GM12864 (cell line): ENCODE measurements around the gene MT1HL1.

ENCODE experiments used
- DNase-seq: peaks from one replicate; pipeline ENCODE4 v3.0.0-alpha.2; 2011; ENCODE audit warnings: low read depth
- H3K4me3 ChIP-seq: 2 replicates; pipeline ENCODE4 v1.5.1; 2011; ENCODE audit warnings: mild to moderate bottlenecking, low read depth, low read length, control low read depth
- TF ChIP-seq, protein P1 (sequence below): IDR thresholded peaks from 2 replicates; pipeline ENCODE4 v1.5.1; 2011; ENCODE audit warnings: low read depth, mild to moderate bottlenecking, moderate library complexity, low read length, control low read depth, inconsistent platforms; ENCODE audit errors: missing control alignments

Gene MT1HL1

DNA sequence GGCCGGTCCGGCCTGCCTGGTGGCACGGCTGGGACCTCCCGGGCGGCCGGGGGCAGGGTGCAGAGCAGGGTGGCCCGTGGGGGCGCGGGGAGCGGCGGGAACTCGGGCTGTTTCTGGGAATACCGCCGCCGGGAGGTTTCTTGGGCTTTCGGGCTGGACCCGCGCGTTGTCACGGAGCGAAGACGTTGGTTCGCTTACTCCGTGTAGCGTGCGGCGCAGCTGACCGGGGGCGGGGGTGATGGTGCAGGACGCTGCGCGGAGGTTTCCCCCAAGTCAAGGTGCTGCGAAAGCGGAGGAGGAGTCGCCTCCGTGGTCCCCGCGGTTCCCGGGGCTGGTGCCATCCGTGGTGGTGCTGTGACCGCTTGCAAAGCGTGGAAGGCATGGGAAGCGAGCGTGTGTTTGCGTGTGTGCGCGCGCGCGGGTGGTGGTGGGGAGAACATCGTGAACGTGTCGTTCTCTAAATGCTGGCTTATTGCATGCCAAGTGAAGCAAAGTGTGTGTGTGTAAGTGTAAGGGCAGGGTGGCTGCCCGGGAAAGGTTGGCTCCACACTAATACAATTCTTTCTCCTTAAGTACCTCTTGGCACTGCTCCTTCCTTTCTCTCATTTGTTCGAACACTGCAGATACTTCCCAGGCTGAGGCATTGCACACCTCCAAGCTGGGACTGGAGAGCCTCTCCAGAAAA, 38.8 kb upstream of the MT1HL1 start:
- DNase-seq, result no peak
- TF ChIP-seq, protein P1, sequence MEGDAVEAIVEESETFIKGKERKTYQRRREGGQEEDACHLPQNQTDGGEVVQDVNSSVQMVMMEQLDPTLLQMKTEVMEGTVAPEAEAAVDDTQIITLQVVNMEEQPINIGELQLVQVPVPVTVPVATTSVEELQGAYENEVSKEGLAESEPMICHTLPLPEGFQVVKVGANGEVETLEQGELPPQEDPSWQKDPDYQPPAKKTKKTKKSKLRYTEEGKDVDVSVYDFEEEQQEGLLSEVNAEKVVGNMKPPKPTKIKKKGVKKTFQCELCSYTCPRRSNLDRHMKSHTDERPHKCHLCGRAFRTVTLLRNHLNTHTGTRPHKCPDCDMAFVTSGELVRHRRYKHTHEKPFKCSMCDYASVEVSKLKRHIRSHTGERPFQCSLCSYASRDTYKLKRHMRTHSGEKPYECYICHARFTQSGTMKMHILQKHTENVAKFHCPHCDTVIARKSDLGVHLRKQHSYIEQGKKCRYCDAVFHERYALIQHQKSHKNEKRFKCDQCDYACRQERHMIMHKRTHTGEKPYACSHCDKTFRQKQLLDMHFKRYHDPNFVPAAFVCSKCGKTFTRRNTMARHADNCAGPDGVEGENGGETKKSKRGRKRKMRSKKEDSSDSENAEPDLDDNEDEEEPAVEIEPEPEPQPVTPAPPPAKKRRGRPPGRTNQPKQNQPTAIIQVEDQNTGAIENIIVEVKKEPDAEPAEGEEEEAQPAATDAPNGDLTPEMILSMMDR, result no peak
- no peak overlapping the region for H3K4me3 ChIP-seq

DNA sequence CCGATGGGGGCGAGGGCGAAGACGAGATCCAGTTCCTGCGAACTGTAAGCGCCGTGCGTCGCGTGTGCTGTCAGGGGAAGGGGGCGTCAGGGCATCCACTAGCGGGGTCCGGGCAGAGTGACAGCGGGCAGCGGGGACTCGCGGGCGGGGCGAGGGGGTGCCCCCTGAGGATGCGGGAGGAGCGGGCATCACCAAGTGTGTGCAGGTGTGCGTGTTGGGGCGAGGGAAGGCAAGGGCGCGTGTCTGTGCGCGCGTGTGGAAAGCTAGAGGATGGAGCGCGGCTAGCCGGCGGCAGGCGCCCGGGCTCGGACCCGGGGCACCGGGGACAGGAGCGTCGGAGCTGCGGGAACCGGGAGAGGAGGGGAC, 38.3 kb upstream of the MT1HL1 start:
- DNase-seq, result no peak
- no peak overlapping the region for H3K4me3 ChIP-seq
- TF ChIP-seq, protein P1, result no peak

DNA sequence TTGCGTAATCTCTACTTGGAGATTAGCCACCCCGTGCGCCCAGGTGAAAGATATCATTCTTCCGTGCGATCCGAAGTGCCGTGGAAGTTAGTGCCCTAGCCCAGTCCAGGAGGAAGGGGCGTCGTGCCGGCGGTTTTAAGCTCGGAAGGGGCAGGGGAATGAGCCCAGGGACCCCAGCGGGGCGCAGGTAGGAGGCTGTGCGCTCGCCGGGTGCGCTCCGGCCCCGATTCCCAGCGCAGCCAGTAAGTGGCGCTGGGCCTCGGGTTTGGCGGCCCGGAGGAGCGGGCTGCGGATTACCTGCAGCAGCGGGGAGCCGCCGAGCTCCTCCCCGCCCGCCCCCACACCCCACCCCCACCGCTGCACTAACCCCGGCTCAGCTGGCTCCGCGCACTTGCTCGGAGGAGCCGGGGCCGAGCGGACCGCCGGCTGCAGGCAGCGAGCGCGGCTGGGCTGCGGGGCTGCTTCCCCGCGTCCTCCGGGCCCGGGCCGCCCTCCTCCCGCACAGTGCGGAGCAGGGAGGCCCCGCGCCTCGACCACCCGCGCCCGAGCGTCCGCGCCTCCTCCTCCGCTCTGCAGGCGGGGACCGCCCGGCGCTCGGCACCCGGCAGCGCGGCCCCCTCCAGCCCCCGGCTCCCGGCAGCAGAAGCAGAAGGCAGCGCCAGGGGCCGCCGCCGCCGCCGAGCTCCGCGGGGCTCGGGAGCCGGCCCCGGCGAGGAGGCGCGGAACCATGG, 37.7 kb upstream of the MT1HL1 start, which contains the start of gene RYR2:
Gene RYR2 (plus strand): TSS at position 390 of the 731 bp plus-strand sequence. CDS start 338 bp downstream, at position 728.
- TF ChIP-seq, protein P1, result no peak
- DNase-seq, result no peak
- H3K4me3 ChIP-seq, result no peak within 1 kb of the TSS

DNA sequence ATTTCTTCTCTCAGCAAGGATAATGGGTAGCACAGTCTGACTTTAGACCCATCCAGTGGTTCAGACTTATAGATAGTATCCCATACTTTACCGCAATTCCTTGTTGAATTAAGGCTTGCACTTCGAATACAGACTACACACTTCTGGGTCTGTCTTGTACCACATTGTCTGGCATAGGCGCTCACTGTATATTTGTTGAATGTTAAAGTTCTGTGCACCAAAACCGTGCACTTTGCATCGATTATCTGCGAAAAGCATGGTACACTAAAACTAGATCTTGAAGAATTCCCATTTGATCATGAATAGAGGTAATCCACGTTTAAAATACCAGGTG, 37.2 kb upstream of the MT1HL1 start:
- DNase-seq, result no peak
- H3K4me3 ChIP-seq, result no peak overlapping the region
- TF ChIP-seq, protein P1, result no peak

DNA sequence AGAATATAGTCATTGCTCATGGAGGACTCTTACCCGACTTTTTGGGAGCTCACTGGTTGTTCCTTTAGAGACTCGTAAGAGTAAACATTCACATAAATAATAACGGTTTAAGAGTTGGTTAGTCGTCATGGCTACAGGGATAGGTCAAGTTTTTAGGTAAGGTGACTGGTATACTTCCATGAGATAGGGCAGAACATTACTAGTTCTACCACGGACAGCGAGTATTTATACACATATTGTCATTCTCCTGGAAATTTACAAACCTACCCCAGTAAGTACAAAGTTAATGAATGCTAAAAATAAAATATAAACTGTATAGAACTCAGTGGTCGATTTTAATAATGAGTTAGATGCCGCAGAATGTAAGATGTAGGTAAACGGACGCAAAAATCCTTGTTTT, 36.6 kb upstream of the MT1HL1 start:
- H3K4me3 ChIP-seq, result no peak overlapping the region
- no peak for DNase-seq
- TF ChIP-seq, protein P1, result no peak

DNA sequence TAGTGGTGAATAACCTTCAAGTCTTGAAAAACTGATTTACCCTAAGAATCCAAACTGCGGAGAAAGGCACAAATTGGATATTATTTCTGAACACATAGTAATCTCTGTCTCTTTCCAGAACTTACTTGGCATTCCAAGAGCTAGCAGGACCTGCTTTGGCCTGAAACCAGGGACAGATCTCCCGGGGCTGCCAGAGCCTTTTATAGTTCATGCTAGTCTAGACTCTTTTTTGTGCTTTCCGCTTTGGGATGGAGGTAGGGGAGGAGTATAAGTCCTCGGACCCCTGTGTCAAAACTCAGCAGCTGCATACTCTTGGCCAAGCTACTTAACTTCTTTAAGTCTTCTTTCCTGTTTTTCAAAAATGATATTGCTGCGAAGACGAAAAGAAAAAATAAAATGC, 34.0 kb upstream of the MT1HL1 start:
- TF ChIP-seq, protein P1, result no peak
- H3K4me3 ChIP-seq, result no peak overlapping the region

DNA sequence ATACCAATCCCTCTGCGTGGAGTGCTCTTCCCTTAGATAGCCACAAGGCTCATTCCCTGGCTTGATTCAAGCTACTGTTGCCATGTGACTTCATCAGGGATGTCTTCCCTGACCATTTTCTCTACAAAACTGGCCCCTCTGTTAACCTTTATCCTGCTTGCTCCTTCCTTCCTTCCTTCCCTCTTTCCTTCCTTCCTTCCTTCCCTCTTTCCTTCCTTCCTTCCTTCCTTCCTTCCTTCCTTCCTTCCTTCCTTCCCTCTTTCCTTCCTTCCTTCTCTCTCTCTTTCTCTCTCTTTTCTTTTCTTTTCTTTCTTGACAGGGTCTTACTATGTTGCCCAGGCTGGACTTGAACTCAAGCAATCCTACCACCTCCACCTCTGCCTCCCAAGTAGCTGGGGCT, 31.5 kb upstream of the MT1HL1 start:
- H3K4me3 ChIP-seq, result no peak overlapping the region
- TF ChIP-seq, protein P1, result no peak
- no peak for DNase-seq

More for the DNA sequence above, 34.0 kb upstream of the MT1HL1 start:
- DNase-seq, result no peak
